ENCODE results near the gene CNNM3.

The CNNM3 gene

DNA sequence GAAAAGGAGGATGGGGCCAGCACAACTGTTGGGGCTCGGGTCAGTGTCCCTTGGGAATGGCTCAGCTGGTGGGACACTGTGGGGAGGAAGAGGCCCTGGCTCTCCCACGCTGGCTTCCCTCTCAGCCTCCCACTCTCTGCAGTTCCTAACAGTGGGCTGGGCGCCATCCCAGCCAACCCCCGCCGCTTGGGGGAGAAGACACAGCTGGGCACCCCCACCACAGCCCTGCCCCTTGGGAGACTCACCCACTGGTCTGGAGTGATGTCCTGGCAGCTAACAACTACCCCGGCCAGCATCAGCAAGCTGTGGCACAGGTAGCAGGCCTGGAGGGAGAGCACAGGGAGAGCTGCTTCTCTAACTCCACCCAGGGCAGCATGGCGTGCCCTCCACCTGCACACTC lies 62.1 kb downstream of the CNNM3 start:
- no peak overlapping the region for H3K27ac ChIP-seq (ENCODE audit: low read depth, low read length)
- no peak overlapping the region for H3K4me3 ChIP-seq (ENCODE audit: low read length)
- no peaks in the 10 kb centered on the region for H3K9me3 ChIP-seq (ENCODE audit: insufficient read depth, low read depth, low read length)
- no peak overlapping the region for H3K9ac ChIP-seq (ENCODE audit: low read depth, low read length)
- H3K27me3 ChIP-seq (ENCODE audit: insufficient read depth, low read length): no peaks in the 10 kb centered on the region
- H3K36me3 ChIP-seq (ENCODE audit: insufficient read depth, low read length): no peaks in the 10 kb centered on the region
- 88% methylated on average over 7 of the region's 7 CpGs for WGBS
- H3K4me1 ChIP-seq (ENCODE audit: insufficient read depth, low read length): peaks cover 65% of the 10 kb centered on the region

DNA sequence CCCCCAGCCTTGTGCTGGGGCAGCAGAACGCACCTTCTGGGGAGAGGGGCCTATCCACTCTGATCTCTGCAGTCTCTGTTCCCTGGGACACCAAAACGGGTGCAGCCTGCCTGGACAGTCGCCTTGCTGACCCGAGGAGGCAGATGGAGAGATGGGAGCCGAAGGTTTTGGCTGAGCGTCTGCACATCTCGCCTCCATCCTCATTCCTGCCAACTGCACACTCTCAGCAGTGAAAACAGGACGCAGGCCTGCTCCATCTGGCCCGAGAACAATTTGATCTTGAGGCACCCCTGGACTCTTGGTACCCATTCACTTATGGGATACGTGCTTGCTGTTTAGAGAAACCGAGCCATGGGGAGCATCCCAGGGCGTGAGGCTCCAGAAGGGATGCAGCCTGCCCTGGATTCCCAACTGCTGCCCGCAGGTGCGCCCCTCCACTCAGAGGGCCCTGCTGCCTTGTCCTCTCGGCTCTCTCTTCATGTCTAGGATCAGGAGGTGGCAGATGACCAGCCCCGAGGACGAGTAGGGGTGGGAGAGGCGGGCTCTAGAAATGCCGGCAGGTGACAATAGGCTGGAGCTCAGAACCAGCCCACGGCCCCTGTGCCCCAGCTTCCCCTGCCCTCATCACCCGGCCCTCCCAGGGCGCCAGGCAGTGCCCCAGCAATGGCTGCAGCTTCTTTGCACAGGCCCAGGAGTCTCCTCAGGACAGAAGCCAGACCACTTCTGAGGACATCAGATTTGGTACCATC lies 62.9 kb downstream of the CNNM3 start:
- H3K9me3 ChIP-seq (ENCODE audit: insufficient read depth, low read depth, low read length): no peaks in the 10 kb centered on the region
- no peak overlapping the region for H3K27ac ChIP-seq (ENCODE audit: low read depth, low read length)
- no peaks in the 10 kb centered on the region for H3K36me3 ChIP-seq (ENCODE audit: insufficient read depth, low read length)
- no peak overlapping the region for H3K9ac ChIP-seq (ENCODE audit: low read depth, low read length)
- H3K4me3 ChIP-seq (ENCODE audit: low read length): no peak overlapping the region
- H3K27me3 ChIP-seq (ENCODE audit: insufficient read depth, low read length): no peaks in the 10 kb centered on the region
- 92% methylated on average over 22 of the region's 22 CpGs for WGBS
- peaks cover 57% of the 10 kb centered on the region for H3K4me1 ChIP-seq (ENCODE audit: insufficient read depth, low read length)

DNA sequence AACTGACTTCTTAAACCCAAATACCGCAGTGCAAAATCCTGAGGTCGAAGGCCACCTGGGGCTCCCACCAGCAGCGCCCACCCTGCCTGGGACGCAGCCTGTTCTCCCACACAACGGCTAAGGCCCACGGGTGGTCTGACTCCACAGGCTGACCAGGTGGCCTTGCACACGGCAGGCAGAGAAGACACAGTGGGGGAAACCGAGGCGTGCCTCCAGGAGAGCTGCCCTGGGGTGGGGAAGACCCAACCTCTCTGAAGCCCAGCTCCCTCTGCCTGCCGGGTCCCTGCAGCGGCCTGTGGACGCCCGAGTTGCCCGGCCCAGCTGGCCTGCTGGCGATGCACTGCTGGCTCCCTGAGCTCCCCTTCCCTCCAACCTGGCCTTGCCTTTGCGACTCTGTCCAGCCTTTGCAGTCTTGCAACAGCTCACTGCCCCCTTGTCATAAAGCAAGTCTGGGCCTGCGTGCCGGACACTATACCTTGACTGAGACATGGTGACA lies 63.5 kb downstream of the CNNM3 start:
- H3K4me3 ChIP-seq (ENCODE audit: low read length): no peak overlapping the region
- no peak overlapping the region for H3K9ac ChIP-seq (ENCODE audit: low read depth, low read length)
- peaks cover 51% of the 10 kb centered on the region for H3K4me1 ChIP-seq (ENCODE audit: insufficient read depth, low read length)
- no peaks in the 10 kb centered on the region for H3K36me3 ChIP-seq (ENCODE audit: insufficient read depth, low read length)
- no peaks in the 10 kb centered on the region for H3K9me3 ChIP-seq (ENCODE audit: insufficient read depth, low read depth, low read length)
- WGBS: 93% methylated on average over 18 of the region's 18 CpGs
- no peaks in the 10 kb centered on the region for H3K27me3 ChIP-seq (ENCODE audit: insufficient read depth, low read length)
- no peak overlapping the region for H3K27ac ChIP-seq (ENCODE audit: low read depth, low read length)

DNA sequence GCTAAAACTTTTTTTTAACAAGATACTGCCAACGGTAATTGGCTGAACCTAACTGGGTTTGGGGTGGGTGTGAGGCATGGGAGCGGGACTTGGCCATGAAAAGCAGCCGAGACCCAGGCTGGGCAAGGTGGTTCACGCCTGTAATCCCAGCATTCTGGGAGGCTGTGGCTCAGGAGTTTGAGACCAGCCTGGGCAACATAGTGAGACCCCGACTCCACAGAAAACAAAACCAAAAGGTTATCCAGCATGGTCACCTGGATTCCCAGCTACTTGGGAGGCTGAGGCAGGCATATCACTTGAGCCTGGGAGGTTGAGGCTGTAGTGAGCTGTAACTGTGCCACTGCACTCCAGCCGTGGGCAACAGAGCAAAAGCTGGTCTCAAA lies 64.8 kb downstream of the CNNM3 start:
- Histone ChIP-seq H3K4me3 (ENCODE audit: low read length) (no peak overlapping the region), H3K4me1 (ENCODE audit: insufficient read depth, low read length) (peaks cover 41% of the 10 kb centered on the region), H3K9ac (ENCODE audit: low read depth, low read length) (peak overlapping the region; percentile 23; the same call in 1 of the 2 replicates), H3K9me3 (ENCODE audit: insufficient read depth, low read depth, low read length) (no peaks in the 10 kb centered on the region), H3K36me3 (ENCODE audit: insufficient read depth, low read length) (no peaks in the 10 kb centered on the region), H3K27me3 (ENCODE audit: insufficient read depth, low read length) (no peaks in the 10 kb centered on the region), H3K27ac (ENCODE audit: low read depth, low read length) (peak overlapping the region; percentile 71)
- WGBS: 85% methylated on average over 6 of the region's 6 CpGs

DNA sequence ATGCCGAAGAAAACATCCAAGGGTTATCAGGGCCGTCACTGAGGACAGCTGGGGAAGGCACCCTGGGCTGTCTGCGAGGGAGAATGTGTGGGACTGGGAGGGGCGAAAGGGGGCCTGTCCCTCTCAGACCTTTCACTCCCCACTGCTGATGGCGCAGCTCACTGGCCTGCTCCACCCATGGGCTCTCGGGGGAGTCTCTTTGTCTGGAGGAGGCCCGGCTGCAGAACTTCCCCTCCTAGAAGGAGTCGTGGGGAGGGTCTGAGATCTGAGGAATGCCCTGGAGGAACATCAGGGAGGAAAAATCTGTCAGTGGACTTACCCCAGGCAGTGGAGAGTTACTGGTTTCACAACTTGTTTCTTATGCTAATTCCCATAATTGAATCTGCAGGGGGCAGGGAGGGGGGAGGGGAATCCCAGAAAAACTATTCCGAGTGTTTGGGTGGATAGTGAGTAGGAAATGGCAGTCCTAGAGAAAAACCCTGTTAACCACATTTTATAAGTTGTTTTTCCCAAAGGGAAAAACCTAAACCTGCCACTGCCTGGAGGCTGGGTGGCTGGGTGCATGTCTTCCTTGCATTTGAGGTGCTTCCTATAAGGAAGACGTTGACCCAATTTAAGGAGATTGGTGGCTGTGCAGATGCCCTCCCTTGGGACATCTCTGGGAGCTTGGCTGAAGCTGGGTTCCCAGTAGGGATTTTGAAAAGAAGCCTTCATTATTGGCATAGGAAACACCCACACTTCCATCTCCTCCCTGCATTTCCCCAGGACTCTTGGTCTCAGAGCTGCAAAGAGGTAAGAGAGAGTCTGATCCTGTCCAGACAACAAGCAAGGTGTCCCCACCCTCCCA lies 65.5 kb downstream of the CNNM3 start:
- Histone ChIP-seq H3K36me3 (ENCODE audit: insufficient read depth, low read length) (no peaks in the 10 kb centered on the region), H3K9ac (ENCODE audit: low read depth, low read length) (peak overlapping the region; percentile 23; the same call in 1 of the 2 replicates), H3K4me1 (ENCODE audit: insufficient read depth, low read length) (peaks cover 36% of the 10 kb centered on the region), H3K27me3 (ENCODE audit: insufficient read depth, low read length) (no peaks in the 10 kb centered on the region), H3K9me3 (ENCODE audit: insufficient read depth, low read depth, low read length) (no peaks in the 10 kb centered on the region), H3K27ac (ENCODE audit: low read depth, low read length) (peak overlapping the region; percentile 74), H3K4me3 (ENCODE audit: low read length) (peak overlapping the region; percentile 24; the same call in 1 of the 2 replicates)
- 13% methylated on average over 6 of the region's 10 CpGs for WGBS

DNA sequence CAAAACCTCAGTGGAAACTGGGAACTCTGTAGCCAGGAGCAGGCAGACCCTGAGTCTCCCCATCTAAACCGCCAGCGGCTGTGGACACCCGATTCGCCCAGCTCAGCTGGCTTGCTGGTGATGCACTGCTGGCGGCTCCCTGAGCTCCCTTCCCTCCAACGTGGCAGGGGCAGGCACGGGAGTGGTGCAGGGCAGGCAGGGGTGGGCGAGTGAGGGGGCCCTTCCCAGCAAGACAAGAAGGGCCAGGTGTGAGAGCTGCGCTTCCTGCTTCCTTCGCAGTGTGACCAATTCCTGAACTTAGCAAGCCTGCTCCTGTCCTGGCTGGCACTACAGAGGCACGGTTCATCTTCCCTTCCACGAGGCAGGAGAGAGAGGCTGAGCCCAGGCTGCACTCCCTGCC lies 66.2 kb downstream of the CNNM3 start:
- peaks cover 30% of the 10 kb centered on the region for H3K4me1 ChIP-seq (ENCODE audit: insufficient read depth, low read length)
- no peak overlapping the region for H3K4me3 ChIP-seq (ENCODE audit: low read length)
- peak overlapping the region; percentile 74 for H3K27ac ChIP-seq (ENCODE audit: low read depth, low read length)
- no peaks in the 10 kb centered on the region for H3K9me3 ChIP-seq (ENCODE audit: insufficient read depth, low read depth, low read length)
- H3K9ac ChIP-seq (ENCODE audit: low read depth, low read length): no peak overlapping the region
- no peaks in the 10 kb centered on the region for H3K27me3 ChIP-seq (ENCODE audit: insufficient read depth, low read length)
- H3K36me3 ChIP-seq (ENCODE audit: insufficient read depth, low read length): no peaks in the 10 kb centered on the region
- 32% methylated on average over 12 of the region's 12 CpGs for WGBS

- no peak overlapping the region for H3K27ac ChIP-seq (ENCODE audit: low read depth, low read length)
- no peaks in the 10 kb centered on the region for H3K9me3 ChIP-seq (ENCODE audit: insufficient read depth, low read depth, low read length)
- peaks cover 35% of the 10 kb centered on the region for H3K4me1 ChIP-seq (ENCODE audit: insufficient read depth, low read length)
- no peak overlapping the region for H3K9ac ChIP-seq (ENCODE audit: low read depth, low read length)
- H3K27me3 ChIP-seq (ENCODE audit: insufficient read depth, low read length): no peaks in the 10 kb centered on the region
- WGBS: 79% methylated on average over 8 of the region's 8 CpGs
- no peaks in the 10 kb centered on the region for H3K36me3 ChIP-seq (ENCODE audit: insufficient read depth, low read length)
- H3K4me3 ChIP-seq (ENCODE audit: low read length): no peak overlapping the region
Observed at GRCh38 chr2:96882906-96883305, 66.8 kb downstream of the CNNM3 start.

- H3K9ac ChIP-seq (ENCODE audit: low read depth, low read length): no peak overlapping the region
- H3K4me3 ChIP-seq (ENCODE audit: low read length): no peak overlapping the region
- H3K36me3 ChIP-seq (ENCODE audit: insufficient read depth, low read length): no peaks in the 10 kb centered on the region
- no peaks in the 10 kb centered on the region for H3K27me3 ChIP-seq (ENCODE audit: insufficient read depth, low read length)
- WGBS: 89% methylated on average over 8 of the region's 9 CpGs
- no peak overlapping the region for H3K27ac ChIP-seq (ENCODE audit: low read depth, low read length)
- peaks cover 39% of the 10 kb centered on the region for H3K4me1 ChIP-seq (ENCODE audit: insufficient read depth, low read length)
- H3K9me3 ChIP-seq (ENCODE audit: insufficient read depth, low read depth, low read length): no peaks in the 10 kb centered on the region
Observed at GRCh38 chr2:96883306-96883705, 67.2 kb downstream of the CNNM3 start.

All from HUES64 (cell line).